Keratinocyte (primary cell): Measurements from ENCODE around the gene MAPK14.

ENCODE experiments used
- EZH2 ChIP-seq: IDR thresholded peaks from one replicate; pipeline ENCODE4 v1.6.1; 2012; ENCODE audit warnings: inconsistent platforms, mild to moderate bottlenecking, low read length, moderate library complexity
- TF ChIP-seq, protein P1 (sequence below), 3 experiments: IDR thresholded peaks in 1 of 3; conservative IDR thresholded peaks in 1 of 3; optimal IDR thresholded peaks in 1 of 3; 2 replicates in 2 of 3; 3 replicates in 1 of 3; pipeline versions ENCODE3 to v1.5.1; 2011; ENCODE audit warnings: low read length in 3 of 3, mild to moderate bottlenecking in 3 of 3, moderate library complexity in 2 of 3, control low read depth in 1 of 3, inconsistent platforms in 1 of 3; ENCODE audit not compliant: insufficient read depth in 2 of 3; ENCODE audit errors: extremely low read depth in 1 of 3

DNA sequence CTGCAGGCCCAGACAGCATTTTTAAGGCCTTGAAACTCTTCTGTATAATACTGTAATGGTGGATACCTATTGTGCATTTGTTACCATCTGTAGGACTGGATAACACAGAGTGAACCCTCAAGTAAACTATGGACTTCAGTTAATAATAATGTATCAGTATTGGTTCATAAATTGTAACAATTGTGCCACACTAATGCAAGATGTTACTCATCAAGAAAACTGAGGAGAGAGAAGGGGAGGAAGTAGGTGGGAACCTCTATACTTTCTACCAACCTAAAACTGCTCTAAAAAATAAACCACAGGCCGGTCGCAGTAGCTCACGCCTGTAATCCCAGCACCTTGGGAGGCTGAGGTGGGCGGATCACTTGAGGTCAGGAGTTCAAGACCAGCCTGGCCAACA lies 113.5 kb downstream of the MAPK14 start:
- TF ChIP-seq, protein P1, sequence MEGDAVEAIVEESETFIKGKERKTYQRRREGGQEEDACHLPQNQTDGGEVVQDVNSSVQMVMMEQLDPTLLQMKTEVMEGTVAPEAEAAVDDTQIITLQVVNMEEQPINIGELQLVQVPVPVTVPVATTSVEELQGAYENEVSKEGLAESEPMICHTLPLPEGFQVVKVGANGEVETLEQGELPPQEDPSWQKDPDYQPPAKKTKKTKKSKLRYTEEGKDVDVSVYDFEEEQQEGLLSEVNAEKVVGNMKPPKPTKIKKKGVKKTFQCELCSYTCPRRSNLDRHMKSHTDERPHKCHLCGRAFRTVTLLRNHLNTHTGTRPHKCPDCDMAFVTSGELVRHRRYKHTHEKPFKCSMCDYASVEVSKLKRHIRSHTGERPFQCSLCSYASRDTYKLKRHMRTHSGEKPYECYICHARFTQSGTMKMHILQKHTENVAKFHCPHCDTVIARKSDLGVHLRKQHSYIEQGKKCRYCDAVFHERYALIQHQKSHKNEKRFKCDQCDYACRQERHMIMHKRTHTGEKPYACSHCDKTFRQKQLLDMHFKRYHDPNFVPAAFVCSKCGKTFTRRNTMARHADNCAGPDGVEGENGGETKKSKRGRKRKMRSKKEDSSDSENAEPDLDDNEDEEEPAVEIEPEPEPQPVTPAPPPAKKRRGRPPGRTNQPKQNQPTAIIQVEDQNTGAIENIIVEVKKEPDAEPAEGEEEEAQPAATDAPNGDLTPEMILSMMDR (optimal IDR thresholded peaks at IDR 0.05 in 1 of 3, IDR thresholded peaks at IDR 0.05 in 1 of 3, conservative IDR thresholded peaks at IDR 0.05 in 1 of 3; ENCODE audit: extremely low read depth in 1 of 3, insufficient read depth in 2 of 3, low read length in 3 of 3): no peak
- no peak for TF ChIP-seq EZH2
